ENCODE data around the gene RNASEH2C. TPM values are rescaled to one million over a fixed set of nuclear protein-coding genes. Genes with fewer than 3 reads are reported as not detected.
"Not testable (repeated sequence)": the region's sequence is repeated elsewhere in the genome, so short reads cannot be mapped to it uniquely, and the experiment has no call there.

RNASEH2C gene
- total RNA-seq, 1 donor from 2014 or later, result 54.2 TPM

DNA sequence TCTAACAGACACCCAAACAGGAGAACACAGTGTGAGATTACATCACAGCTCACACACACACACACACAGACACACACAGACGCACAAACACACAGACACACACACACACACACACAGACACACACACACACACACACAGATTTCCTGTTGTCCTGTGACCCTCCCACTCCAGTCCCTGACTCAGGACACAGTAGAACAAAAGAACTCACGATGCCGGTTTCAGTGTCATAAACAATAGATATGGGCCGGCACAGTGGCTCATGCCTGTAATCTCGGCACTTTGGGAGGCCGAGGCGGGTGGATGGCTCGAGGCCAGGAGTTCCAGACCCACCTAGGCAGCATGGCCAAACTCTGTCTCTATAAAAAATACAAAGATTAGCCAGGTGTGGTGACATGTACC lies 22.4 kb downstream of the RNASEH2C start:
- H3K4me1 Mint-ChIP-seq (ENCODE audit: unreplicated experiment), result no peaks in the 10 kb centered on the region

DNA sequence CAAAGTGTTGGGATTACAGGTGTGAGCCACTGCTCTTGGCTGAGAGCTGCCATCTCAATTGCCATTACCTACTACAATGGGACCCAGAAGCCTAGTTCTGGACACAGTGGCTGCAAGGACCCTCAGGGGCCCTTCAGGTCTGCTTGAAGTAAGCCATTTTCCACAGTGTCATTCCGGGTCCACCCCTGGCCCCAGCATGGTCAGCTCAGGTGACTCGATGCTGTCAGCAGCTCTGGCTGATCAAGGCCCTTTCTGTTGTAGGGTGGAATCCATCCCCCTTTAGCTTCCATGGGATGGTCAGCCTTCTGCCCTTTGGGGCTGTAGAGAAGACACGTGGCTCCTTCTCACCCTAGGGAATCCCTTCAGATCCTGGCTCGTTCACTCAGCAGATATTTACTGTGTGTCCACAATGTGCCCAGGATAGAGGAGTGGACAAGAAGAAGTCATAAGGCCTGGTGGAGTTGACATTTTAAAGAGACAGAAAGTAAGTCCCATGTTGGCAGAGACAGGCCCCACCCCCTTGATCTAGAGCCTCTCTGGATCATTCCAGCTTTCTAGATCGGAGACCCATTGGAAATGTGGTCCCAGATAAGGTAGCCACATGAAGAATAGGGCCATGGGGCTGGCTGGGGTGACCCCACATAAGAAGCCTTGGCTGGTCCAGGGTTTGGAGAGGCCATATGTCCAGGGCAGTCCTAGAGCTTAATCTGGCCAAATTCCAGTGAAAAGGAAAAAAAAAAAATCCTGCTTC lies 23.6 kb downstream of the RNASEH2C start:
- no peak overlapping the region for H3K4me3 Mint-ChIP-seq (ENCODE audit: unreplicated experiment)
- no peaks in the 10 kb centered on the region for H3K36me3 Mint-ChIP-seq (ENCODE audit: unreplicated experiment)
- TF ChIP-seq, protein P1, sequence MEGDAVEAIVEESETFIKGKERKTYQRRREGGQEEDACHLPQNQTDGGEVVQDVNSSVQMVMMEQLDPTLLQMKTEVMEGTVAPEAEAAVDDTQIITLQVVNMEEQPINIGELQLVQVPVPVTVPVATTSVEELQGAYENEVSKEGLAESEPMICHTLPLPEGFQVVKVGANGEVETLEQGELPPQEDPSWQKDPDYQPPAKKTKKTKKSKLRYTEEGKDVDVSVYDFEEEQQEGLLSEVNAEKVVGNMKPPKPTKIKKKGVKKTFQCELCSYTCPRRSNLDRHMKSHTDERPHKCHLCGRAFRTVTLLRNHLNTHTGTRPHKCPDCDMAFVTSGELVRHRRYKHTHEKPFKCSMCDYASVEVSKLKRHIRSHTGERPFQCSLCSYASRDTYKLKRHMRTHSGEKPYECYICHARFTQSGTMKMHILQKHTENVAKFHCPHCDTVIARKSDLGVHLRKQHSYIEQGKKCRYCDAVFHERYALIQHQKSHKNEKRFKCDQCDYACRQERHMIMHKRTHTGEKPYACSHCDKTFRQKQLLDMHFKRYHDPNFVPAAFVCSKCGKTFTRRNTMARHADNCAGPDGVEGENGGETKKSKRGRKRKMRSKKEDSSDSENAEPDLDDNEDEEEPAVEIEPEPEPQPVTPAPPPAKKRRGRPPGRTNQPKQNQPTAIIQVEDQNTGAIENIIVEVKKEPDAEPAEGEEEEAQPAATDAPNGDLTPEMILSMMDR (IDR thresholded peaks at IDR 0.05), result no peak
- no peaks in the 10 kb centered on the region for H3K4me1 Mint-ChIP-seq (ENCODE audit: unreplicated experiment)
- H3K9me3 Mint-ChIP-seq (ENCODE audit: unreplicated experiment), result no peaks in the 10 kb centered on the region
- H3K27me3 Mint-ChIP-seq (ENCODE audit: unreplicated experiment), result peaks cover 38% of the 10 kb centered on the region
- no peak for DNase-seq (ENCODE audit: extremely low spot score, unreplicated experiment)
- no peak overlapping the region for H3K27ac Mint-ChIP-seq (ENCODE audit: unreplicated experiment)

More for the DNA sequence above, 22.4 kb downstream of the RNASEH2C start:
- H3K4me3 Mint-ChIP-seq (ENCODE audit: unreplicated experiment), result no peak overlapping the region
- H3K36me3 Mint-ChIP-seq (ENCODE audit: unreplicated experiment), result no peaks in the 10 kb centered on the region
- TF ChIP-seq, protein P1 (IDR thresholded peaks at IDR 0.05), result no peak
- no peak overlapping the region for H3K27ac Mint-ChIP-seq (ENCODE audit: unreplicated experiment)
- H3K9me3 Mint-ChIP-seq (ENCODE audit: unreplicated experiment), result no peaks in the 10 kb centered on the region
- no peak for DNase-seq (ENCODE audit: extremely low spot score, unreplicated experiment)
- peaks cover 48% of the 10 kb centered on the region for H3K27me3 Mint-ChIP-seq (ENCODE audit: unreplicated experiment)

DNA sequence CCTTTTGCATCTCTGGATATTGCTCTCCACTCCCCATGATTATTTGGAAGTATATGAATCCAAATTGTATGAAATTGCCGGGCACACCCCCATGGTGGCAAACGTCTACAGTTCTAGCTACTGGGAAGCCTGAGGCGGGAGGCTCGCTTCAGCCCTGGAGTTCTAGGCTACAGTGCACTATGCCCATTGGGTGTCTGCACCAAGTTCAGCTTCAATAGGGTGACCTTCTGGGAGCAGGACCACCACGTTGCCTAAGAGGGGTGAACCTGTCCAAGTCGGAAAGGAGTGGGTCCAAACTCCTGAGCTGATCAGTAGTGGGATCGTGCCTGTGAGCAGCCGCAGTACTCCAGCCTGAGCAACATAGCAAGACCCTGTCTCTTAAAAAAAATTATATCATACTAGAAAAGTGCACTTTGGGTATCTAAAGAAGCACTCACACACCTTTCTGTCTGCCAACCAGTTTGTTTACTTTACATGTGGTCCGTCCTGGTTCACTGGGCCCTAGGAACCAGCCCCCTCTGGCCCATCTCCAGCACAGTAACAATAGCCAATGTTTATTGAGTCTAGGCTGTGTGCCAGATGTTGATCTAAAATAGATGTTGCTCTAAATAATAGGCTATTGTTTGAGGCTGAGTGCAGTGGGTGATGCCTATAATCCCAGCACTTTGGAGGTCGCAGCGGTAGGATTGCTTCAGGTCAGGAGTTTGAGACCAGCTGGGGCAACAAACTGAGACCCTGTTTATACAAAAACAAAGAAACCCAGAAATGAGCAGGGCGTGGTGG lies 24.9 kb downstream of the RNASEH2C start:
- no peaks in the 10 kb centered on the region for H3K36me3 Mint-ChIP-seq (ENCODE audit: unreplicated experiment)
- H3K27ac Mint-ChIP-seq (ENCODE audit: unreplicated experiment), result no peak overlapping the region
- TF ChIP-seq, protein P1 (IDR thresholded peaks at IDR 0.05), result no peak
- no peak overlapping the region for H3K4me3 Mint-ChIP-seq (ENCODE audit: unreplicated experiment)
- no peaks in the 10 kb centered on the region for H3K9me3 Mint-ChIP-seq (ENCODE audit: unreplicated experiment)
- no peaks in the 10 kb centered on the region for H3K4me1 Mint-ChIP-seq (ENCODE audit: unreplicated experiment)
- no peak for DNase-seq (ENCODE audit: extremely low spot score, unreplicated experiment)
- H3K27me3 Mint-ChIP-seq (ENCODE audit: unreplicated experiment), result peaks cover 29% of the 10 kb centered on the region

DNA sequence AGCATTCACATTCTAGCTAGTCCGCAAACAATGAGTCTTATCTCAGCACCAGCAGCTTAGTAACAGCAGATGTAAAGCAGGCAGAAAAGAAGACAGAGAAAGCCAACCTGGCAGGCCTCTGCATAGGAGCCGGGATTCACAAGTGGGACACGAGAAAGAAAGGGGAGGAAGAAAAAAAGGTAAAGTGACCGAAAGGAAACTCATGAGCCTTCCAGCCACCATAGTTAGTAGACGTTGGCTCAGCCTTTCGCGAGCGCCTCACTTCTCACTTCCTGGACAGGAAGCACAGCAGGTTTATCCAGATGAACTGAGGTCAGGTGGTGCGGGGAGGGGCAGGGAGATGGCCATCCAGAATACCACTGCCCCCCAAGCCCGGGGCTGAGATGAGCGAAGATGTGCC lies 28.2 kb downstream of the RNASEH2C start:
- Mint-ChIP-seq H3K27me3 (ENCODE audit: unreplicated experiment) (peaks cover 10% of the 10 kb centered on the region), H3K4me3 (ENCODE audit: unreplicated experiment) (no peak overlapping the region), H3K4me1 (ENCODE audit: unreplicated experiment) (no peaks in the 10 kb centered on the region), H3K27ac (ENCODE audit: unreplicated experiment) (no peak overlapping the region), H3K36me3 (ENCODE audit: unreplicated experiment) (no peaks in the 10 kb centered on the region), H3K9me3 (ENCODE audit: unreplicated experiment) (no peaks in the 10 kb centered on the region)
- DNase-seq (ENCODE audit: extremely low spot score, unreplicated experiment), result no peak
- TF ChIP-seq, protein P1 (IDR thresholded peaks at IDR 0.05), result no peak

DNA sequence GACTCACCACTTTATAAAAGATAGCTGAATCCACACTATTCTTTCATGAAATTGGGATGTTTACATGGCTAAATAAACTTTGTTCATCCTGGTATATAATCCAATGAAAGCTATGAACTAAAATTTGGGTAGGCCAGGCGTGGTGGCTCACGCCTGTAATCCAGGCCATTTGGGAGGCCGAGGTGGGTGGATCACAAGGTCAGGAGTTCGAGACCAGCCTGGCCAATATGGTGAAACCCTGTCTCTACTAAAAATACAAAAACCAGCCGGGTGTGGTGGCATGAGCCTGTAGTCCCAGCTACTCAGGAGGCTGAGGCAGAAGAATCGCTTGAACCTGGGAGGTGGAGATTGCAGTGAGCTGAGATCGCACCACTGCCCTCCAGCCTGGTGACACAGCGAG lies 28.8 kb downstream of the RNASEH2C start:
- H3K36me3 Mint-ChIP-seq (ENCODE audit: unreplicated experiment); H3K9me3 Mint-ChIP-seq (ENCODE audit: unreplicated experiment); H3K4me1 Mint-ChIP-seq (ENCODE audit: unreplicated experiment); H3K27ac Mint-ChIP-seq (ENCODE audit: unreplicated experiment); H3K4me3 Mint-ChIP-seq (ENCODE audit: unreplicated experiment); DNase-seq (ENCODE audit: extremely low spot score, unreplicated experiment): not testable (repeated sequence)
- peaks cover 10% of the 10 kb centered on the region for H3K27me3 Mint-ChIP-seq (ENCODE audit: unreplicated experiment)
